Measurements from ENCODE around the gene OSCAR.

- TF ChIP-seq CTCF (IDR thresholded peaks at IDR 0.05 in 4 of 5, conservative IDR thresholded peaks at IDR 0.05 in 1 of 5) (no peak), POLR2A (IDR thresholded peaks at IDR 0.05) (no peak)
Measured at GRCh38 chr19:54108496-54108895, 7.9 kb upstream of the OSCAR start.

Data from gastrocnemius medialis (tissue), 4 donors.